ENCODE data around the gene METTL15. TPM values are rescaled to one million over a fixed set of nuclear protein-coding genes. Genes with fewer than 3 reads are reported as not detected.

Gene METTL15
- total and polyA plus RNA-seq, 9 donors, result 4.1 to 14.9 (median 11.2) TPM

DNA sequence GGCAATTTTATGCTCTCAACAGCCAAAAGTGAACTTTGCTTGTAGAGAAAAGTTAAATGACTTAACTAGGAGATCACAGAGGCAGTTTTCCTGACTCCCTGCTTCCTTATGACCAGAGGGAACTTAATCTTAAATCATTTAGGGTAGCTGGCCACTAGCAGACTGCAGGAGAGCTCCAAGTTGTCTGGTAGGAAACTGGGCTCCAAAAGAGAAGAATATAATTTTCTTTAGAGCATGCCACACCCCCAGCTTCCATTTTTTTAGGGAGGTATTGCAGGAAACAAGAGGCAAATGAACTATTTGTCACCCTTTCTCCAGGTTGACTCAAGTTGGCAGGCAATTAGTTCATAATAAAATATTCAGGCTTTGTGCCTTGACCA lies 2.6 kb downstream of the METTL15 start:
- Histone ChIP-seq H3K27me3 (no peaks in the 10 kb centered on the region), H3K4me3 (peak overlapping the region; percentile 69), H3K27ac (peak overlapping the region; percentile 83 to 85), H3K9me3 (no peaks in the 10 kb centered on the region), H3K4me1 (ENCODE audit: insufficient read depth) (no peaks in the 10 kb centered on the region), H3K36me3 (no peaks in the 10 kb centered on the region)
- no peak for DNase-seq
- intact Hi-C loops (cut with DNase I), result no loop called here
- TF ChIP-seq EP300 (IDR thresholded peaks at IDR 0.05), result no peak
- TF ChIP-seq, protein P1, sequence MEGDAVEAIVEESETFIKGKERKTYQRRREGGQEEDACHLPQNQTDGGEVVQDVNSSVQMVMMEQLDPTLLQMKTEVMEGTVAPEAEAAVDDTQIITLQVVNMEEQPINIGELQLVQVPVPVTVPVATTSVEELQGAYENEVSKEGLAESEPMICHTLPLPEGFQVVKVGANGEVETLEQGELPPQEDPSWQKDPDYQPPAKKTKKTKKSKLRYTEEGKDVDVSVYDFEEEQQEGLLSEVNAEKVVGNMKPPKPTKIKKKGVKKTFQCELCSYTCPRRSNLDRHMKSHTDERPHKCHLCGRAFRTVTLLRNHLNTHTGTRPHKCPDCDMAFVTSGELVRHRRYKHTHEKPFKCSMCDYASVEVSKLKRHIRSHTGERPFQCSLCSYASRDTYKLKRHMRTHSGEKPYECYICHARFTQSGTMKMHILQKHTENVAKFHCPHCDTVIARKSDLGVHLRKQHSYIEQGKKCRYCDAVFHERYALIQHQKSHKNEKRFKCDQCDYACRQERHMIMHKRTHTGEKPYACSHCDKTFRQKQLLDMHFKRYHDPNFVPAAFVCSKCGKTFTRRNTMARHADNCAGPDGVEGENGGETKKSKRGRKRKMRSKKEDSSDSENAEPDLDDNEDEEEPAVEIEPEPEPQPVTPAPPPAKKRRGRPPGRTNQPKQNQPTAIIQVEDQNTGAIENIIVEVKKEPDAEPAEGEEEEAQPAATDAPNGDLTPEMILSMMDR (IDR thresholded peaks at IDR 0.05), result no peak
- no peak for TF ChIP-seq POLR2A (IDR thresholded peaks at IDR 0.05)

GRCh38 chr11:28114116-28114515 lies 5.9 kb downstream of the METTL15 start:
- intact Hi-C loops (cut with DNase I), result no loop called here
- no peaks in the 10 kb centered on the region for H3K4me1 ChIP-seq (ENCODE audit: insufficient read depth)
- no peaks in the 10 kb centered on the region for H3K27me3 ChIP-seq
- H3K36me3 ChIP-seq, result no peaks in the 10 kb centered on the region
- WGBS, 3 donors, result 95 to 96% (median 96%) methylated on average over 4 of the region's 4 CpGs
- no peaks in the 10 kb centered on the region for H3K9me3 ChIP-seq
- TF ChIP-seq EP300 (IDR thresholded peaks at IDR 0.05), result no peak
- TF ChIP-seq, protein P1 (IDR thresholded peaks at IDR 0.05), result no peak
- no peak for TF ChIP-seq POLR2A (IDR thresholded peaks at IDR 0.05)
- no peak overlapping the region for H3K4me3 ChIP-seq
- no peak for DNase-seq
- no peak overlapping the region for H3K27ac ChIP-seq

GRCh38 chr11:28114731-28115130 lies 6.5 kb downstream of the METTL15 start:
- intact Hi-C loops (cut with DNase I), result no loop called here
- TF ChIP-seq POLR2A (IDR thresholded peaks at IDR 0.05) (no peak), EP300 (IDR thresholded peaks at IDR 0.05) (no peak)
- TF ChIP-seq, protein P1 (IDR thresholded peaks at IDR 0.05), result no peak
- Histone ChIP-seq H3K9me3 (no peaks in the 10 kb centered on the region), H3K4me1 (ENCODE audit: insufficient read depth) (no peaks in the 10 kb centered on the region), H3K27me3 (no peaks in the 10 kb centered on the region), H3K27ac (no peak overlapping the region), H3K4me3 (no peak overlapping the region), H3K36me3 (no peaks in the 10 kb centered on the region)
- 94 to 100% (median 96%) methylated on average over 1 of the region's 1 CpG for WGBS, 3 donors
- no peak for DNase-seq

DNA sequence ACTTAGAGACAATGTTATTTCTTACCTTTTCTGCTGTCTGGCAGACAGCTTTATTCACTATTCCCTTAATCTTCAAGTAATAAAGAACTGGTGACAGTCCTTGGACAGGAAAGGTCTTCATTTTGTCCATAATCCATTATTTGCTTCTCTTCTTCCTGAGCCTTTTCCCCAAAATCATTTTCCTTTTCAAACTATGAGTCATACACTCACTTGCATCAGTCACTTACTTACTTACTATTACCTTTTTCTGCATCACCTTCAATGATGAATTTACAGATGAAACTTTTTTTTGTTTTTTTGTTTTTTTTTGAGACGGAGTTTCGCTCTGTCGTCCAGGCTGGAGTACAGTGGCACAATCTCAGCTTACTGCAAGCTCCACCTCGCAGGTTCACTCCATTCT lies 9.5 kb downstream of the METTL15 start:
- 94 to 95% (median 95%) methylated on average over 4 of the region's 4 CpGs for WGBS, 3 donors
- Histone ChIP-seq H3K36me3 (no peaks in the 10 kb centered on the region), H3K4me3 (no peak overlapping the region), H3K4me1 (ENCODE audit: insufficient read depth) (no peaks in the 10 kb centered on the region), H3K9me3 (no peaks in the 10 kb centered on the region), H3K27ac (no peak overlapping the region), H3K27me3 (no peaks in the 10 kb centered on the region)
- intact Hi-C loops (cut with DNase I), result no loop called here
- no peak for DNase-seq
- TF ChIP-seq, protein P1 (IDR thresholded peaks at IDR 0.05), result no peak
- no peak for TF ChIP-seq POLR2A (IDR thresholded peaks at IDR 0.05)
- TF ChIP-seq EP300 (IDR thresholded peaks at IDR 0.05), result no peak

GRCh38 chr11:28123151-28123581 lies 15.0 kb downstream of the METTL15 start:
- no peak for DNase-seq
- Histone ChIP-seq H3K36me3 (no peaks in the 10 kb centered on the region), H3K27me3 (no peaks in the 10 kb centered on the region), H3K9me3 (no peaks in the 10 kb centered on the region), H3K4me3 (no peak overlapping the region), H3K4me1 (ENCODE audit: insufficient read depth) (no peaks in the 10 kb centered on the region), H3K27ac (no peak overlapping the region)
- 82 to 89% (median 84%) methylated on average over 3 of the region's 3 CpGs for WGBS, 3 donors
- intact Hi-C loops (cut with DNase I), result no loop called here
- TF ChIP-seq POLR2A (IDR thresholded peaks at IDR 0.05) (no peak), EP300 (IDR thresholded peaks at IDR 0.05) (no peak)
- TF ChIP-seq, protein P1 (IDR thresholded peaks at IDR 0.05), result no peak

All from ovary (tissue), 9 donors.